ENCODE measurements around the gene LRRC45. TPM values are rescaled to one million over a fixed set of nuclear protein-coding genes. Genes with fewer than 3 reads are reported as not detected.

Gene LRRC45
- total RNA-seq, 1 experiment from 2014 or later = 35.2 TPM

- Histone ChIP-seq H3K27ac (no peak overlapping the region), H3K4me1 (replicated peaks) (no peaks in the 10 kb centered on the region), H3K27me3 (replicated peaks) (peaks cover 3% of the 10 kb centered on the region), H3K4me3 (no peak overlapping the region), H3K36me3 (peaks cover 61% of the 10 kb centered on the region), H3K9me3 (replicated peaks) (no peaks in the 10 kb centered on the region)
- no peak for DNase-seq (ENCODE audit: low read depth in 1 of 2, low spot score in 2 of 2)
Observed at GRCh38 chr17:82079001-82079677, 56.0 kb downstream of the LRRC45 start.

- peaks cover 72% of the 10 kb centered on the region for H3K36me3 ChIP-seq
- no peaks in the 10 kb centered on the region for H3K9me3 ChIP-seq (replicated peaks)
- H3K27ac ChIP-seq = no peak overlapping the region
- no peak for DNase-seq (ENCODE audit: low read depth in 1 of 2, low spot score in 2 of 2)
- no peaks in the 10 kb centered on the region for H3K27me3 ChIP-seq (replicated peaks)
- no peaks in the 10 kb centered on the region for H3K4me1 ChIP-seq (replicated peaks)
- no peak overlapping the region for H3K4me3 ChIP-seq
Observed at GRCh38 chr17:82080048-82080788, 57.1 kb downstream of the LRRC45 start.

Other genes starting within 250 kb of the LRRC45 start
- not detected in 2 replicates for gene GCGR, start 219.2 kb upstream of the LRRC45 start, total RNA-seq (2014; rRNA removed; shearing (Covaris generic))
- 154 and 180 TPM in 2 replicates for gene MCRIP1, start 190.0 kb upstream of the LRRC45 start, total RNA-seq (2014; rRNA removed; shearing (Covaris generic))
- not detected in 2 replicates for gene PPP1R27, start 188.3 kb upstream of the LRRC45 start, total RNA-seq (2014; rRNA removed; shearing (Covaris generic))
- 1,635 and 2,300 TPM in 2 replicates for gene P4HB, start 162.8 kb upstream of the LRRC45 start, total RNA-seq (2014; rRNA removed; shearing (Covaris generic))
- 276 and 304 TPM in 2 replicates for gene ARHGDIA, start 152.0 kb upstream of the LRRC45 start, total RNA-seq (2014; rRNA removed; shearing (Covaris generic))
- gene ALYREF, start 131.7 kb upstream of the LRRC45 start, total RNA-seq (2014; rRNA removed; shearing (Covaris generic)) = 482 and 554 TPM in 2 replicates
- 416 and 712 TPM in 2 replicates for gene ANAPC11, start 131.6 kb upstream of the LRRC45 start, total RNA-seq (2014; rRNA removed; shearing (Covaris generic))
- gene NPB, start 121.1 kb upstream of the LRRC45 start, total RNA-seq (2014; rRNA removed; shearing (Covaris generic)) = 0.56 and 0.84 TPM in 2 replicates
- 68.8 and 74.2 TPM in 2 replicates for gene PCYT2, start 111.9 kb upstream of the LRRC45 start, total RNA-seq (2014; rRNA removed; shearing (Covaris generic))
- gene SIRT7, start 105.1 kb upstream of the LRRC45 start, total RNA-seq (2014; rRNA removed; shearing (Covaris generic)) = 23.9 and 34.7 TPM in 2 replicates
- gene MAFG, start 95.6 kb upstream of the LRRC45 start, total RNA-seq (2014; rRNA removed; shearing (Covaris generic)) = 25.2 and 30.9 TPM in 2 replicates
- gene PYCR1, start 86.0 kb upstream of the LRRC45 start, total RNA-seq (2014; rRNA removed; shearing (Covaris generic)) = 67.3 and 83.5 TPM in 2 replicates
- gene MYADML2, start 76.1 kb upstream of the LRRC45 start, total RNA-seq (2014; rRNA removed; shearing (Covaris generic)) = not detected in 2 replicates
- 1.4 and 2.4 TPM in 2 replicates for gene NOTUM, start 62.1 kb upstream of the LRRC45 start, total RNA-seq (2014; rRNA removed; shearing (Covaris generic))
- gene ASPSCR1, start 45.7 kb upstream of the LRRC45 start, total RNA-seq (2014; rRNA removed; shearing (Covaris generic)) = 38.5 and 55.4 TPM in 2 replicates
- 180 and 261 TPM in 2 replicates for gene CENPX, start 427 bp upstream of the LRRC45 start, total RNA-seq (2014; rRNA removed; shearing (Covaris generic))
- 9.9 TPM in 2 replicates for gene RAC3, start 8.4 kb downstream of the LRRC45 start, total RNA-seq (2014; rRNA removed; shearing (Covaris generic))
- gene DCXR, start 14.4 kb downstream of the LRRC45 start, total RNA-seq (2014; rRNA removed; shearing (Covaris generic)) = 128 and 176 TPM in 2 replicates
- 16.7 and 23.8 TPM in 2 replicates for gene RFNG, start 28.5 kb downstream of the LRRC45 start, total RNA-seq (2014; rRNA removed; shearing (Covaris generic))
- gene GPS1, start 28.6 kb downstream of the LRRC45 start, total RNA-seq (2014; rRNA removed; shearing (Covaris generic)) = 223 and 226 TPM in 2 replicates
- gene DUS1L, start 42.5 kb downstream of the LRRC45 start, total RNA-seq (2014; rRNA removed; shearing (Covaris generic)) = 181 and 210 TPM in 2 replicates
- 54.6 and 77.6 TPM in 2 replicates for gene FASN, start 74.9 kb downstream of the LRRC45 start, total RNA-seq (2014; rRNA removed; shearing (Covaris generic))
- gene CCDC57, start 189.5 kb downstream of the LRRC45 start, total RNA-seq (2014; rRNA removed; shearing (Covaris generic)) = 8.2 and 9.4 TPM in 2 replicates
- 149 and 249 TPM in 2 replicates for gene SLC16A3, start 205.7 kb downstream of the LRRC45 start, total RNA-seq (2014; rRNA removed; shearing (Covaris generic))

Data from SJSA1 (cell line).